IMR-90 (cell line): ENCODE results near the gene NSF. TPM values are rescaled to one million over a fixed set of nuclear protein-coding genes. Genes with fewer than 3 reads are reported as not detected.
A peak's percentile ranks its signal among the peaks of the same experiment; 100 is the strongest.

Experiments used
- ATAC-seq: fragments of 200-7000 bp; cut with Tn5 transposase; 2 replicates; pipeline ENCODE4 v1.9.1; 2020; ENCODE audit warnings: low read depth, mild to moderate bottlenecking, moderate library complexity
- BruUV-seq: library from RNA; stranded (reverse); fragments of 400-500 nt; replicated peaks from 2 replicates; lab custom pipeline; 2021; lab: Mats Ljungman, UMichigan
- CTCF ChIA-PET: fragments of 300-600 bp; formaldehyde crosslinking; extraction: SDS; loops from one replicate; lab custom pipeline; 2021; ENCODE audit warnings: antibody characterized with exemption; lab: Yijun Ruan, JAX
- POLR2A ChIA-PET: fragments of 300-600 bp; sonication (Branson Sonifier 250); formaldehyde crosslinking; loops from one replicate; lab custom pipeline; 2022; ENCODE audit warnings: antibody characterized with exemption; ENCODE audit not compliant: unreplicated experiment; lab: Charles Lee
- DNase-seq: peaks from one replicate; pipeline ENCODE4 v3.0.0; 2013
- H2AFZ ChIP-seq: replicated peaks from 2 replicates; pipeline ENCODE3; 2013; ENCODE audit warnings: low read length, mild to moderate bottlenecking; ENCODE audit not compliant: poor library complexity
- H2AK5ac ChIP-seq: 2 replicates; pipeline ENCODE4 v1.6.1; 2013; ENCODE audit warnings: low read depth, low read length, inconsistent platforms
- H2AK9ac ChIP-seq: replicated peaks from 2 replicates; pipeline ENCODE3; 2013; ENCODE audit warnings: mild to moderate bottlenecking, low read depth, low read length, moderate library complexity; ENCODE audit not compliant: poor library complexity
- H2BK120ac ChIP-seq: 2 replicates; pipeline ENCODE4 v1.6.1; 2013; ENCODE audit warnings: low read depth, low read length, inconsistent platforms
- H2BK15ac ChIP-seq: 3 replicates; pipeline ENCODE4 v1.6.1; 2013; ENCODE audit warnings: low read depth, low read length, inconsistent platforms
- H2BK20ac ChIP-seq: 2 replicates; pipeline ENCODE4 v1.6.1; 2013; ENCODE audit warnings: low read depth, mild to moderate bottlenecking, inconsistent platforms, low read length, moderate library complexity
- H2BK5ac ChIP-seq: 2 replicates; pipeline ENCODE4 v1.6.1; 2013; ENCODE audit warnings: mild to moderate bottlenecking, low read depth, low read length, inconsistent platforms; ENCODE audit not compliant: poor library complexity, severe bottlenecking
- H3K14ac ChIP-seq: replicated peaks from 2 replicates; pipeline ENCODE4 v1.6.1; 2013; ENCODE audit warnings: low read depth, low read length, inconsistent platforms
- H3K18ac ChIP-seq: 2 replicates; pipeline ENCODE4 v1.6.1; 2013; ENCODE audit warnings: low read depth, low read length, control low read depth
- H3K23ac ChIP-seq: 2 replicates; pipeline ENCODE4 v1.6.1; 2013; ENCODE audit warnings: low read depth, low read length, inconsistent platforms
- H3K27ac ChIP-seq: 2 replicates; pipeline ENCODE4 v1.5.1; 2013; ENCODE audit warnings: mild to moderate bottlenecking, control low read depth, low read length; ENCODE audit not compliant: insufficient read depth
- H3K27me3 ChIP-seq: 2 replicates; pipeline ENCODE4 v1.6.1; 2013; ENCODE audit warnings: low read length; ENCODE audit not compliant: control insufficient read depth, insufficient read depth
- H3K36me3 ChIP-seq: 2 replicates; pipeline ENCODE4 v1.6.1; 2013; ENCODE audit warnings: low read length, mixed read lengths; ENCODE audit not compliant: control insufficient read depth, insufficient read depth
- H3K4ac ChIP-seq: 2 replicates; pipeline ENCODE4 v1.6.1; 2013; ENCODE audit warnings: low read depth, low read length, inconsistent platforms
- H3K4me1 ChIP-seq: 2 replicates; pipeline ENCODE4 v1.6.1; 2013; ENCODE audit warnings: low read length, mixed read lengths; ENCODE audit not compliant: control insufficient read depth, insufficient read depth
- H3K4me2 ChIP-seq: 2 replicates; pipeline ENCODE4 v1.6.1; 2013; ENCODE audit warnings: low read depth, mild to moderate bottlenecking, control low read depth, low read length, moderate library complexity
- H3K4me3 ChIP-seq: 2 replicates; pipeline ENCODE4 v1.5.1; 2013; ENCODE audit warnings: low read depth, mild to moderate bottlenecking, control low read depth, low read length, moderate library complexity; ENCODE audit not compliant: insufficient read depth
- H3K56ac ChIP-seq: 2 replicates; pipeline ENCODE4 v1.6.1; 2013; ENCODE audit warnings: low read length, inconsistent platforms; ENCODE audit not compliant: insufficient read depth; ENCODE audit errors: extremely low read depth
- H3K79me1 ChIP-seq, 2 experiments: 2 replicates each; pipeline ENCODE4 v1.6.1; 2013; ENCODE audit warnings: low read length in 2 of 2, inconsistent platforms in 1 of 2, low read depth in 1 of 2
- H3K9ac ChIP-seq: 2 replicates; pipeline ENCODE4 v1.6.1; 2013; ENCODE audit warnings: low read depth, low read length, control low read depth
- H3K9me1 ChIP-seq: 2 replicates; pipeline ENCODE4 v1.6.1; 2013; ENCODE audit warnings: low read length, inconsistent platforms; ENCODE audit not compliant: insufficient read depth
- H3K9me3 ChIP-seq: 2 replicates; pipeline ENCODE4 v1.6.1; 2013; ENCODE audit warnings: low read length; ENCODE audit not compliant: control insufficient read depth, insufficient read depth
- H4K20me1 ChIP-seq: 2 replicates; pipeline ENCODE4 v1.6.1; 2013; ENCODE audit warnings: low read length, inconsistent platforms; ENCODE audit not compliant: insufficient read depth
- H4K5ac ChIP-seq: 2 replicates; pipeline ENCODE4 v1.6.1; 2013; ENCODE audit warnings: mild to moderate bottlenecking, low read depth, low read length, control low read depth
- H4K8ac ChIP-seq, 2 experiments: 2 replicates each; pipeline ENCODE4 v1.6.1; 2013; ENCODE audit warnings: low read depth in 2 of 2, low read length in 2 of 2, control low read depth in 1 of 2, inconsistent platforms in 1 of 2
- H4K91ac ChIP-seq: 2 replicates; pipeline ENCODE4 v1.6.1; 2013; ENCODE audit warnings: low read depth, low read length, inconsistent platforms; ENCODE audit not compliant: insufficient read depth
- CEBPB ChIP-seq: IDR thresholded peaks from 2 replicates; pipeline ENCODE4 v1.6.1; 2012; ENCODE audit warnings: low read depth, low read length, improper control_type of control experiment
- CTCF ChIP-seq: conservative IDR thresholded peaks from 2 replicates; pipeline ENCODE4 v1.5.1; 2012; ENCODE audit warnings: mild to moderate bottlenecking, low read depth, low read length, improper control_type of control experiment
- ELK1 ChIP-seq: fragments of 150-350 bp; IDR thresholded peaks from 2 replicates; pipeline ENCODE4 v1.6.1; 2016; ENCODE audit warnings: low read depth, mild to moderate bottlenecking, low read length, moderate library complexity, borderline replicate concordance
- FOS ChIP-seq: fragments of 150-350 bp; IDR thresholded peaks from 2 replicates; pipeline ENCODE4 v1.6.1; 2016; ENCODE audit warnings: low read depth, low read length
- MAFK ChIP-seq: IDR thresholded peaks from 2 replicates; pipeline ENCODE4 v1.6.1; 2012; ENCODE audit warnings: low read depth, low read length, improper control_type of control experiment
- NFE2L2 ChIP-seq: fragments of 150-350 bp; IDR thresholded peaks from 2 replicates; pipeline ENCODE4 v1.6.1; 2016; ENCODE audit warnings: low read depth, mild to moderate bottlenecking, low read length
- RAD21 ChIP-seq: IDR thresholded peaks from 2 replicates; pipeline ENCODE4 v1.6.1; 2012; ENCODE audit warnings: low read length, improper control_type of control experiment
- RCOR1 ChIP-seq: IDR thresholded peaks from 2 replicates; pipeline ENCODE4 v1.6.1; 2012; ENCODE audit warnings: mild to moderate bottlenecking, low read length, improper control_type of control experiment; ENCODE audit not compliant: insufficient replicate concordance
- SMC3 ChIP-seq: fragments of 150-350 bp; IDR thresholded peaks from 2 replicates; pipeline ENCODE4 v1.6.1; 2016; ENCODE audit warnings: low read depth, mild to moderate bottlenecking, antibody characterized with exemption, low read length, moderate library complexity
- USF2 ChIP-seq: fragments of 150-350 bp; IDR thresholded peaks from 2 replicates; pipeline ENCODE4 v1.6.1; 2017; ENCODE audit warnings: mild to moderate bottlenecking, antibody characterized with exemption, low read length, low read depth
- WGBS, 2 experiments: methylation state at CpG; one replicate each; pipeline versions ENCODE4 v1.1.5 to v1.1.7; 2013; ENCODE audit warnings: missing lambda C conversion rate in 2 of 2; ENCODE audit not compliant: insufficient read length in 1 of 2; ENCODE audit errors: extremely low coverage in 2 of 2; 5-methylcytosine and 5-hydroxymethylcytosine counted together
- dilution Hi-C: fragments of 300-500 bp; cut with HindIII; formaldehyde crosslinking; loops from one replicate; pipeline ENCODE4 v1.14.3; 2018; ENCODE audit warnings: low sequenced_read_pairs; ENCODE audit not compliant: unreplicated experiment
- in situ Hi-C: fragments of 300-500 bp; cut with MboI; formaldehyde crosslinking; loops from 3 replicates; pipeline ENCODE4 v1.14.3; 2019; ENCODE audit warnings: low sequenced_read_pairs, inconsistent platforms, mixed read lengths
- intact Hi-C: fragments of 100-400 bp; cut with micrococcal nuclease; formaldehyde crosslinking; loops from 2 replicates; pipeline ENCODE4 v1.10.0; 2022
- polyA plus RNA-seq, 3 experiments: library from polyadenylated mRNA; depleted of rRNA; stranded (reverse); fragments of >200 nt; gene quantifications; 2 replicates each; pipeline ENCODE4 v1.2.3, GENCODE V29; 2012; ENCODE audit warnings: low replicate concordance in 1 of 3
- total RNA-seq: library from RNA; depleted of rRNA; stranded (reverse); fragments of >200 nt; gene quantifications from 2 replicates; pipeline ENCODE4 v1.2.3, GENCODE V29; 2012

NSF gene
- total and polyA plus RNA-seq, 2 of the 4 experiments (the other 2 are of a cell fraction), result 38.9 to 110 TPM

GRCh38 chr17:46742565-46743270 is 152.2 kb downstream of the NSF start (continued):
- no peak for TF ChIP-seq RAD21
- peak; percentile 79 for TF ChIP-seq RCOR1
- TF ChIP-seq MAFK, result no peak

- H3K4me2 ChIP-seq, result no peak overlapping the region
- BruUV-seq, result no TSS peak
- ATAC-seq, result no peak
- no CpG with 5 or more reads among the region's 1 CpG for WGBS, 2 experiments
- H4K91ac ChIP-seq, result no peak overlapping the region
- DNase-seq, result no peak
- no peak overlapping the region for H4K5ac ChIP-seq
- no peaks in the 10 kb centered on the region for H3K36me3 ChIP-seq
- no peak overlapping the region for H3K4me3 ChIP-seq
- no peak overlapping the region for H3K14ac ChIP-seq
- H2AK9ac ChIP-seq, result no peak overlapping the region
- H3K18ac ChIP-seq, result no peak overlapping the region
- in situ Hi-C loops, result loop anchor here (25.0 kb wide), 1 partner anchor 1157 kb away; no protein-coding TSS in a partner anchor
- H3K9ac ChIP-seq, result no peak overlapping the region
- H3K27me3 ChIP-seq, result no peaks in the 10 kb centered on the region
- H3K79me1 ChIP-seq, result peaks cover 0 to 10% of the 10 kb centered on the region in 2 experiments; a peak in 1 of 4 replicates
- POLR2A ChIA-PET, result no interaction called here
- no peak overlapping the region for H2AFZ ChIP-seq
- no peak overlapping the region for H2BK120ac ChIP-seq
- no peak overlapping the region for H3K27ac ChIP-seq
- dilution Hi-C loops, result no loop called here
- intact Hi-C loops, result no loop called here
- CTCF ChIA-PET, result no interaction called here
- no peaks in the 10 kb centered on the region; the same call in 1 of the 2 replicates for H4K20me1 ChIP-seq
- no peak overlapping the region for H2AK5ac ChIP-seq
- H4K8ac ChIP-seq, result no peak overlapping the region
- no peak overlapping the region for H3K56ac ChIP-seq
- no peak overlapping the region; the same call in 1 of the 2 replicates for H3K23ac ChIP-seq
- no peak overlapping the region for H2BK20ac ChIP-seq
- H2BK15ac ChIP-seq, result no peak overlapping the region
- TF ChIP-seq USF2 (no peak), SMC3 (no peak), FOS (no peak), NFE2L2 (no peak), ELK1 (no peak), CTCF (no peak), CEBPB (no peak)
- H3K4ac ChIP-seq, result no peak overlapping the region
- peaks cover 13% of the 10 kb centered on the region for H3K9me1 ChIP-seq
- H3K9me3 ChIP-seq, result no peaks in the 10 kb centered on the region
- H3K4me1 ChIP-seq, result peaks cover 9% of the 10 kb centered on the region
- no peak overlapping the region for H2BK5ac ChIP-seq
Measured at GRCh38 chr17:46744441-46744840, 154.0 kb downstream of the NSF start.
